G401.6 (cell line): ENCODE measurements around the gene KRTAP5-3.
A peak's percentile ranks its signal among the peaks of the same experiment; 100 is the strongest.

Experiments
- FAIRE-seq: peaks from 2 replicates; lab custom pipeline; 2012; peaks lifted over from hg19 to GRCh38; lab: Jason Lieb, UNC

The KRTAP5-3 gene

DNA sequence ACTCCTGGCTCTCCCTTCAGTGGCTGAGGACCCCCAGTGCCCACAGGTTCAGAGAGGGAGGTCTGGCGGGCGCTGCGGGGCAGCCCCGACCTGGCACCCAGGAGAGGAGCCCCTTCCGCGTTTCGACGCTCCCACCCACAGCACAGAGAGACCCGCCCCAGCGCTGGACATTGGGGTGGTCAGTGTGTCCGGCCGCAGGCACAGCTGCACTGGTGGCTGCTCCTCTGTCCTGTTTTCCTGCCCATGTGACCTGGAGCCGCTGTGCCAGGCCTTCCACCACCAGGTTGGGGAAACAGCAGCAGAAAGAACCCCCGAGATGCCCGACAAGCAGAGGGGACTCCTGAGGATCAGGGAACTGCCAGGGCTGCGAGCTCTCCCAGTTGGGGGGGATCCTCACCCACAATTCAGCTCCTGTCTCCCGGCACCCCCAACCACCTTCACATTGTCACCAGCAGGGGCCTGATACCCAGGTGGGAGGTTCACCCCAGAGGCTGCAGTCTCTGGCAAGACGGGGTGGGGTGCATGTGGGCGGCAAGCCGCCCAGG is 35.0 kb upstream of the KRTAP5-3 start:
- no peak for FAIRE-seq

DNA sequence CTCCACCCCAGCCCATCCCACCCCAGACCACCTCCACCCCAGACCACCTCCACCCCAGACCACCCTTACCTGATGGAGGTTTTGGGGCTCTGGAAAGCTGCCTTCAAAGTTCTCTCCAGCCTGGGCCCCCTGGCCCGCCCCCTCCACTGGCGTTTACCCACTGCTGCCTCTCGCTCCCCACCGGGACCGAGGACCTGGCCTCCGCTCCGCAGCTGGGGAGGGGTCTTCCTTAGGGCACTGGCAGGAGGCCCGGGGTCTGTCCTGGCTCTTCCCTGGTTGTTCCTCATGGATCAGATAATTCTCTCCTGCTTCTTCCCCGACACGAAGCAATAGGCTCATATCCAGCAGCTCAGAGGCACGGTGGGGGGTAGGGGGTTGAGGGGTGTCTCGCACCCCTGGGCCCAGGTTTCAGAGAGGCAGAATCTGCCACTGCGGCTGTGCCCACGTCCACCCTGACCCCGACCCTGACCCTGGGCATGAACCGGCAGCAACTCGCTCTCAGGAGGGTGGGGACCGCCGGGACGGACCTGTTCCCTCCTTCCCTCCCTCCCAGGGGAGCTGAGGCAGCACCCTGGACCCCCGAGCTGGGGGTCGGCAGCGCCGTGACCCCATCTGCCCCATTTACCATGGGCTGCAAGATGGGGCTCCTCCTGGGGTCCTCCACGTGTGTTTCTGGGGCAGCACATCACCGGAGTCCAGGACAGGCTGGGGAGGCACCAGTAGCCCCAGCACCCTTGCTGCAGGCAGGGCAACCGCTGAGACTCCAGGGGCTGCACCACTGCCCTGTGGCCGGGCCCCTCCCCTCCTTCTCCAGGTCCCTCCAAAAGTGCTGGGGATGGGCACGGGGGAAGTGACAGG is 34.3 kb upstream of the KRTAP5-3 start:
- no peak for FAIRE-seq

DNA sequence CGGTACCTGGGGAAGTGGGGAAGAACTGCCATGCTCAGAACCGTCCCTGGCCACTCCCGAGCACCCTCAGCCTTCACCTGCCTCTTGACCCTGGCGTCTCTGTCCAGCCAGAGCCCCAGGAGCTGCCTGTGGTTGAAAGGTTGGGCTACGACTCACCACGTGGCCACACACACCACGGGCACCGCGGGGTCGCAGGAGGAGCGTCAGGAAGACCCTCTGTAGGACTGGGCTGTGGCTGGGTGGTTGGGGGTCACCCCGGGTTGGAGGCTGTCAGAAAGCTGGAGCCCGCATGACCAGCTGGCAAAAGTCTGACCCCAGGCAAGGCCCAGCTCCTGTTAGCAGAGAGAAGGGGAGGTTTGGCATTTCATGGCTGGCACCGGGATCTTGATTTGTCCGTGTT is 32.8 kb upstream of the KRTAP5-3 start:
- no peak for FAIRE-seq

DNA sequence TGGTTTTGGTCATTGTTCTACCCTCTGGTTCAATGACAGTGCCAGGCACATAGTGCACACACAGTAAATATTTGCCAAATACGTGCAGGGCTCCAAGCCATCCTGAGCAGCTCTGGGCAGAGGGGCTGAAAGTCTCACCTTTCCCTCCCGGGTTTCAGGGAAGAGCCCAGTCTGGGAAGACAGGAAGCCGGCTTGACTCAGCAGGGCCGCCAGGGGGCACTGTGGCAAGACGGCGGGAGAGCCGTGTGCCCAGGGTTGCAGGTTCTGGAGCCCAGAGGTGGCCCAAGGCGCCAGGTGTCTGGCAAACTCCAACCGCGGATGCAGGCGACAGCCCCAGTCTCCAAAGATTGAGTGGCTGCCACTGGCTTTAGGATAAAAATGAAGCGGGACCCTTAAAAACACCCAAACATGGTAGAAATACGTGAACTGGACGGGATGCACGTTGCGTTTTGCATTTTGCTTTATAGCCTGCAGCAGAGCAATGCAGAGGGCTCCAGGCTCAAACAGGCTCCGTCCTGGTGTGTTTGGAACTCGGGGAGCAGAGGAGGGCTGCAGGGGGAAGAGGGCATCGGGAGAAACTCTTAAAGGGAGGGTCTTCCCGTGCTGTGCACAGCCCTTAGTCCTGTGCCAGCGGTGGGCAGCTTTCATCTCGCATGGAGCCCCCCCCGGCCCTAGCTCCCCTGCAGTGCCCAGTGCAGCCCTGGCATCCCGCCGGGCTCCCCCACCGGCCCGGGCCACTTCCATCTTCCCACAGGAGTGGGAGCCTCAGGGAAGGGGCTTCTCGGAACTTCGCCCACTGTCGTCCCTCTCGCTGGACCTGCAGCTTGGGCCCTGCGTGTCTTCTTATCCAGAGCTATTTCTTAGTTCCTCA is 32.0 kb upstream of the KRTAP5-3 start:
- FAIRE-seq, result no peak

DNA sequence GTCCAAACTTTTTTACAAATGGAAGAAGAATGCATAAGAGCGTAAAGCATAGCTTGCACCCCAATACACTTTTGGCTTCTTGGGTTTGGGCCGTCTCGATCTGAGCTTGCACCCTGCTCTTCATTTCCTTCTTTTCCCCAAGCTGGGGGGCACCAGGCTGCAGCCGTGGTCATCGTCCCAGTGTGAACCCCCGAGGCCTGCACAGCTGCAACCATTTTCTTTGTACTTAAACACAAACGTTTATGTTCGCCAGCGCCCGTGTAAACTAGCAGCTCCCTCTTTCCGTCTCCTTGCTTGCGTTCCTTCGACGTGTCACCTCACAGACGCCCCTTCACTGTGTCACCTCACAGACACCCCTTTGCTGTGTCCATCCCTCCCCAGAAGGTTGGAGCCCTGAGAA is 31.4 kb upstream of the KRTAP5-3 start:
- no peak for FAIRE-seq

DNA sequence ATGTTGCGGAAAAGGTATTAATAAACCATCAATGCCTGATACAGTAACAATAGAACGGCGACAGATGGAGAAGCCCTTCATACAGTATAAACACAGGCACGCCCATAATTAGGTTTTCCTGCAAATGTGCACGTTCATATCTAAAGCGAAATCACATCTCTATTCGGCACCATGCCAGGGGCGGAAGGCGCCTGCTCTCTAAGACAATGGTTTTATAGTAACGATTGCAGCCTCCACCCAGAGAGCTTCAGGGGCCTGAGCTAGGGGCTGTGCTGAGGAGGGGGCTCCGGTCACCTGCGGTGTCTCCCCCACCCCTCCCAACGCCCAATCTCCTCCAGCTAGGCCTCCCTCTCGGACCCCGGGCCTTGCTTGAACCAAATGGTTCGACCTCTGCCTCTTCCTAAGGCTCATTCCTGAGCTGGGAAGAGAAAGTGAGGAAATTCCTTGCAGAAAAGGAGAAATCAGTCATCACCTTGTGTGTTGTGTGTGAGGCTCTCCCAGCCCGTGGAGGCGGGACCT is 30.9 kb upstream of the KRTAP5-3 start:
- no peak for FAIRE-seq

DNA sequence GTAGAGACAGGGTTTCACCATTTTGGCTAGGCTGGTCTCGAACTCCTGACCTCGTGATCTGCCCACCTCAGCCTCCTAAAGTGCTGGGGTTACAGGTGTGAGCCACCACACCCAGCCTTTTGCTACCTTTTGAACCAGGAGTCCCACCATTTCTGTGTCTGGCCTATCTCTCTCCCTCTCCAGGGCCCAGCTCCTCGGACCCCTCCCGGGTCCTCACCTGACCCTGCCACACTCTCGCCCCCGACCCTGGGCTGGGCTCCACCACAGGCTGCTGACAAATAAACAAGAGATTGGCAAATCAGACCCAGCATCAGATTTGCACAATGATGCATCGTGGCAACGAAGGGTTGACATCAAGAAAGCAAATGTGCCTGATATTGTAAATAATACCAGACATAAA is 30.1 kb upstream of the KRTAP5-3 start:
- no peak for FAIRE-seq

DNA sequence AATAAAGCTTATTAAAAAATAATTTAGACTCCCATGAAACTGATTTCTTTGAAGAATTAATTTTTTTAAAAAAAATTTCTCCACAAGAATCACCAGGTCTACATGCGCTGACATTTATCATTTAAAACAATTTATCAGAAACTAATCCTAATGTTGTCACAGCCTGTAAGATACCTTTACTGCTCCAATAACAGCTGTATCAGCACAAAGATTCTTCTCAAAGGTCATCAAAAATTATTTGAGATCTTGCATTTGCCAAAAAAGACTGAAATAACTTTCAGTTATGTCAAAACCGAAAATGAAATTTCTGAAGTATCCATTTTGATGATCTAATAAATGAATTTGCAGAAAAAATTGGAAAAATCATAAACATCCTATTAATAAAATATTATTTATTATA is 29.4 kb upstream of the KRTAP5-3 start:
- FAIRE-seq, result peak; percentile 76

DNA sequence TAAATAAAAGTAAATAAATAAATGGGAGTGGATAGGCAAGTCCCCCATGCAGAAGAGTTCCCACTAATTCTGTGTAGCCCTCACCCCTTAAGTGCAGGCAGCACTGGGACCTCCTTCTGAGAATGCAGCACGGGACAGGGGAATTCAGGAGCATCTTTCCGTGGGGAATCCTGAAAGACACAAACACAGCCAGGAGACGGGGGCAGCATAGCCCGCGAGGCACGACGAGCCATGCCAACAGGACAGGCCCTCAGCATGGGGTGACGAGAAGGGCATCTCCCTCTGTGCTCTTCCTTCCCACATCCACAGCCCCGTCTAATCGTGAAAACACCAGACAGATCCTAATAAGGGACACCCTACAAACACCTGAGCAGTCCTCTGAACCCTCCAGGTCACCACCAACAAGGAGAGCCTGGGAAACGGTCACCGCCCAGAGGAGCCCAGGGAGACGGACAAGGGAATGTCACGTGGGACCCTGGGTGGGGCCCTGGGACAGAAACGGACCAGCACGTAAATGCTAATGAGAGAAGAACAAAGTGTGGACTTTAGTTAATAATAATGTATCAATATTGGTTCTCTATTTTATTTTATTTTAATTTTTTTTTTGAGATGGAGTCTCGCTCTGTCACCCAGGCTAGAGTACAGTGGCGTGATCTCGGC is 28.2 kb upstream of the KRTAP5-3 start:
- FAIRE-seq, result no peak

DNA sequence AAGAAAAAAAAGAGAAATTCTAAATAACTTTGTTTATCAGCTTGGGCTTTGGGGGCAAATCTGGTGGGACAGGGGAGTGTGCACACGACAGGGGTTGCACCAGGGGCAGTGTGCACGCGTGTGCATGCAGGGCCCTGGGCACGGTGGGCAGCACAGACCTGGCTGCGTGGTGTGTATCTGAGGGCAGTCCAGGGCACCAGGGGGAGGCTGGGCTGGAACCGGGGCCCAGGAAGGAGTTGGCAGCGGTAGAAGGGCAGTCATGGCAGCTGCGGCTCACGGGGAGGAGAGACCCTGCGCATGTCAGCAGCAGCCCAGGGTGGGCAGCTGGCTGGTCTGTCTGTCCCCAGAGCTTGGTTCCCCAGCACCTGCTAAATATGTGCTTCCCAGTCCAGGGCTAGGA is 25.6 kb upstream of the KRTAP5-3 start:
- FAIRE-seq, result no peak

DNA sequence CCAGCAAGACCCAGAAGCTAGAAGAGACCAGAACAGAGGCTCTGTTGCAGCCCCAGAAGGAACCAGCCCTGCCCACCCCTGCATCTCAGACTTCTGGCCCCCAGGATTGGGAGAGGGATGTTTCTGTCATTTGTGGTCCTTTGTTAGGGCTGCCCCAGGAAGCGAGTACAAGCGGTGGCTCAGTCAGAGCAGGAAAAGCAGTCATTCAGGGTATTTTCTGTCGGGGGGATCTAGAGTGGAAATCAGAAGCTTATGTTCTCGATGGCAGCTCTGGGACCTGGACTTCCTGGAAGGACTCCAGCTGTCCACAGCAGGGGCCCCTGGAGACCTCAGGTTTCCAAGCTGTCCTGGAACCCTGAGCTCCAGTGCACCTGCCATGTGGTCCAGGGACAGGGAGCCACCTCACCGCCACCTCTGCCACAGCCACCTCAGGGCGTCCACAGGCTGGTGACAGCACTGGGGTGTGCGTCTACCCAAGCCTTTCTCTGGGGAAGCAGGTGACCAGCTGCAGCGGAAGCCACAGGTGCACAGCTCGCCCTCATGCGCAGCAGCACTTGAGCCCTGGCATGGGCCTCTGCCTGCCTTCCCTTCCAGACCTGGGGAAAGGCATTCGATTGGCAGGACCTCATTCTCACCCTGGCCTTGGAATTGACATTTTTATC is 23.9 kb upstream of the KRTAP5-3 start:
- no peak for FAIRE-seq

DNA sequence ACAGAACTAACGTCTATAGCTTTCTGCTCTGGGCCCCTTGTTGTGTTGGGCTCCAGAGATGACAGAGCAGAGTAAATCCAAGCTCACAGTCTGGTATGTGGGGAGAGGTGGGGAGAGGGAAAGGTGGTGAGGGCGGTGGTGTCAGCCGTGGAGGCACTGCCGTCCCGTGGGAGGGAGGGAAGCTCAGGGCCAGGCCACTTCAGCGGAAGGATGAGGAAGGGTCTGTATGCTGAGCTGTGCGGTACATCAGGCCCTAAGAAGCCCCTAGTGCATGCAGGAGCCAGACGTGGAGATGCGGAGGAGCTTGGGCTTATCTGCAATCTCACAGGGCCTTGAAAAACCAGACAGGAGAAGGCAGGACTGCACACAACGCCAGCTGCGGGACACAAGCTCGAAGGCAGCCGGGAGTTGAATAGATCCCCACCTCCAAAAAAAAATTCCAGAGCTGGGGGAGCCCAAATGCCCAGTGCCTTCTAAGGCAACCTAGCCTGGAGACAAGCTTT is 22.9 kb upstream of the KRTAP5-3 start:
- FAIRE-seq, result no peak

DNA sequence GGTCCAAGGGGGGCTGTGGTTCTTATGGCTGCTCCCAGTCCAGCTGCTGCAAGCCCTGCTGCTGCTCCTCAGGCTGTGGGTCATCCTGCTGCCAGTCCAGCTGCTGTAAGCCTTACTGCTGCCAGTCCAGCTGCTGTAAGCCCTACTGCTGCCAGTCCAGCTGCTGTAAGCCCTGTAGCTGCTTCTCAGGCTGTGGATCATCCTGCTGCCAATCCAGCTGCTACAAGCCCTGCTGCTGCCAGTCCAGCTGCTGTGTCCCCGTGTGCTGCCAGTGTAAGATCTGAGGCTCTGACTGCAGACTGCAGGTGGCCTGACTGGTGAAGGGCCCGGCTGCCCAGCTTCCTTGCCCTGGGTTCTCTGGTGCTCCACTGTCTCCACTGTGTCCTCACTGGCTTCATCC is 22.0 kb upstream of the KRTAP5-3 start:
- FAIRE-seq, result no peak

DNA sequence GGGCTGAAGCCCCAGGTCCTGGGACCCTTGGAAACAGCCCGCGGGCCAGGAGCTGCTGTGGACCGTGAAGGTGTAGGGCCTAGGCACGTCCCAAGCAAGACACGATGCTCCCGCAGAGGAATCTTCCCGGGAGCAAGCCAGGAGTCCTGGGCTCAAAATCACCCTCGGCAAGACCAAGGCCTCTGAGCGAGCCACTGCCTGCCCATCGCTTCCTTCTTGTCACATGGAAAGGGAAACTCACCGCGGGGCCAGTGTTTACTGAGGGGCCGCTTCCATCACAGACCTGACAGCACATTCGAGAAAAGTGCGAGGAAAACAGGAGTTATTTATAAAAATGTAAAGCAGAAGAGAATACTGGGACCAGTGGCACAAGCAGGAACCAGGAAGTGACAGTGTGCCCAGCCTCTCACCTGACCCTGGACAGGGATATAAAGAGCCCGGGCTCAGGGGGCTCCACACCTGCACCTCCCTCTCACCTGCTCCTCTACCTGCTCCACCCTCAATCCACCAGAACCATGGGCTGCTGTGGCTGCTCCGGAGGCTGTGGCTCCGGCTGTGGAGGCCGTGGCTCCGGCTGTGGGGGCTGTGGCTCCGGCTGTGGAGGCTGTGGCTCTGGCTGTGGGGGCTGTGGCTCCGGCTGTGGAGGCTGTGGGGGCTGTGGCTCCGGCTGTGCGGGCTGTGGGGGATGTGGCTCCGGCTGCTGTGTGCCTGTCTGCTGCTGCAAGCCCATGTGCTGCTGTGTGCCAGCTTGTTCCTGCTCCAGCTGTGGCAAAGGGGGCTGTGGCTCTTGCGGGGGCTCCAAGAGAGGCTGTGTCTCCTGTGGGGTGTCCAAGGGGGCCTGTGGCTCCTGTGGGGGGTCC is 21.3 kb upstream of the KRTAP5-3 start, which contains the start of gene KRTAP5-5:
Gene KRTAP5-5, plus strand, starts transcription at position 450 of the 860 bp plus-strand sequence. Its CDS starts 66 bp downstream, at position 516.
- FAIRE-seq, result no peak

DNA sequence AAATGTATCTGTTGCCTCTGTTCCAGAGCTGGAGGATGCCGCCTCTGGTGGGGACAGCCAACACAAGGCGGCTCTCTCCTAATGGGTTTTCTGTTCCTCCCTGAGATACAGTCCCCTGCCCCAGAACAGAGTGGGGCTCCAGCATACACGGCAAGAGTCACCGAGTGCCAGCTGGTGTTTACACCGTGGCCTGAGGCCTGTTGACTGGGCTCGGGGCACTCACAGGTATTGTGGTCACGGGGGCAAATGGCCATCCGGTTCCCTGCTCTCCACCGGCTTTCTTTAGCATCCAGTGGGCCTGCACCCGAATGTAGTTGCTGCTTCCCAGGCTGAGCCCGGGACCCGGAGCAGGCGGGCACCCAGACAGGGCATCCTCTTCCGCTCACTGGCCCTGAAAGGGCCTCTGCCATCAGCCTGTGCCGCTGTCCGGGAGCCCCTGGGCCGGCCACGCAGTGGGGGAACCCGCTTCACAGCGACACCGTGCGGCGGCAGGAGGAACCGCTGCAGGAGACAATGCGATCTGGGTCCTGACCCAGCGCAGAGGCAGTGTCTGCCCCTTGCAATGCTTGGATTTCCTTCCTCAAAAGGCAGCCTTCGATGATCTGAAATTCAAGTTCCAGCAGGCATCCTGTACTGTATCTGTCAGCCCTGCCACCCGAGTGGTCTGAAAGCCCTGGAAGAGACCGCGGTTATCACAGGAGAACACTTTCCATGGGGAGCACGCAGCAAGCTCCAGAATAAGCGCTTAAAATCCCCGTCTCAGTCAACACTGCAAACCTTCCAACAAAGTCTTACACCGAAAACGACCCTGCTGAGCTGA is 20.5 kb upstream of the KRTAP5-3 start:
- FAIRE-seq, result no peak

DNA sequence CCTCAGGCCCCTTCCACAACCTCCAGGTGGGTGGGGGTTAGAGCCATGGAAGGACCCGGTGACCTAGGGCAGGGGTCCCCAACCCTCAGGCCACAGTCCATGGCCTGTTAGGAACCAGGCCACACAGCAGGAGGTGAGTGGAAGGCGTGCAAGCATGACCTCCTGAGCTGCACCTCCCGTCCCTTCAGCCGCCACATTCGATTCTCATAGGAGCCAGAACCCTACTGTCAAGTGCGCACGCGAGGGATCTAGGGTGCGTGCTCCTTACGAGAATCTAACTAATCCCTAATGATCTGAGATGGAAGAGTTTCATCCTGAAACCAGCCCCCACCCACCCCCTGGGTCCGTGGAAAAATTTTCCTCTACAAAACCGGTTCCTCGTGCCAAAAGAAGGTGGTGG is 17.3 kb upstream of the KRTAP5-3 start:
- no peak for FAIRE-seq

DNA sequence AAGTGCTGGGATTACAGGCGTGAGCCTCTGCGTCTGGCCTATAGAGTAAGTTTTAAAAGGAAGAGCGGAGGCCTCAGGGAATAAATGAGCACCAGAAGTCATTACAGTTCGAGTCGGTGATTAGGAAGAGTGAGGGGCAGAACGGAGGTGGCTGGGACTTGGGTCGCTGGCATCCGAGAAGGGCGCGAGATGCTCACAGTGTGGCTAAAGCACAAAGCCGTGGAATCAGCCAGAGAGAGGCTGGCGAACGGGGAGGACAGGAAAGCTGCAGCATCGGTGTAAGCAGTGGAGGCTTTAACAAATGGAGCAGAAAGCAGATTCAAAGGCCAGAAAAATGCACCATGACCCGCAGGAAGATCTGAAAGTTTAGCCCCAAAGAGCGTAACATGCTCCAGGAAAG is 16.4 kb upstream of the KRTAP5-3 start:
- FAIRE-seq, result no peak

DNA sequence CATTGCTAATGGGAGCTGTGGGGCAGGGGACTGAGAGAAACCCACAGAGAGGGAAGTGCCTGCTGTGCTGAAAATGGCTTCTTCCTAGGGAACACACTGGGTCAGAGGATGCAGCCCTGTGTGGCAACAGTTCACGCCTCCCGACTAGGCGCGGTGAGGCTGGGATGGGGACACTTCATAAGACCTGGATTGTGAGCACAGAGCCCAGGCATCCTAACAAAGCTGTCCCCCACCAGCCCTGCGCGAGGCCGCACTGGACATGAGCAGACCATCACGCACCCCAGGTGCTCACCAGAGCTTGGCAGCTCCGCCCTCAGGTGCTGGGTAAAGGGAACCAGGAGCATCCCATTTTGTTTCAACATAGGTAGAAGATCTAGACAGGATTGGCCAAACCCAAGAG is 15.5 kb upstream of the KRTAP5-3 start:
- FAIRE-seq, result no peak

DNA sequence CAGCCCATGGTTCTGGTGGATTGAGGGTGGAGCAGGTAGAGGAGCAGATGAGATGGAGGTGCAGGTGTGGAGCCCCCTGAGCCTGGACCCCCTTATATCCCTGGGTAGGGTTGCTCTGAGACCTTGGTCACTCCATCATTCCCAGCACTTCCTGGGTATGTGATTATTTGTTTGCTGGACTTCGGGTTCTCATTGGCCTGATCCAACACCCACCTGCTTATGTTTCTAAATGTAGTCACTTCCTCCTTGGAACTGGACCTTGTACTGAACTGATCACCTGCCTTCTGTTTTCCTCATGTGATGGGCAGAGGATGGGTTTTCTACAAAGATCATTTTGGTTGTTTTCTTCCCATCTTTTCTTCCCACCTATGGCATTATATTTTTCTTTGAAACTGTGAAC is 13.8 kb upstream of the KRTAP5-3 start, which contains the start of gene KRTAP5-4:
Gene KRTAP5-4, minus strand, starts transcription at position 53 of the 400 bp plus-strand sequence. Its CDS starts 45 bp downstream, at position 8.
- FAIRE-seq, result no peak
